Loucy (cell line): ENCODE data around the gene SP8.
A peak's percentile ranks its signal among the peaks of the same experiment; 100 is the strongest.

Experiments
- H2AFZ ChIP-seq: fragments of 200-600 bp; sonication (generic); 2 replicates; pipeline ENCODE4 v1.6.0; 2016; ENCODE audit warnings: antibody characterized with exemption, mild to moderate bottlenecking, low read length, moderate library complexity
- H3F3A ChIP-seq: fragments of 200-600 bp; 2 replicates; pipeline ENCODE4 v1.6.0; 2016; ENCODE audit warnings: antibody characterized with exemption, low read depth, mild to moderate bottlenecking
- H3K27me3 ChIP-seq: fragments of 200-600 bp; sonication (generic); 2 replicates; pipeline ENCODE4 v1.6.1; 2014; ENCODE audit warnings: low read length, mild to moderate bottlenecking; ENCODE audit not compliant: insufficient read depth, poor library complexity, severe bottlenecking
- H3K36me3 ChIP-seq: fragments of 200-600 bp; sonication (generic); 2 replicates; pipeline ENCODE4 v1.6.1; 2016; ENCODE audit warnings: low read length; ENCODE audit not compliant: insufficient read depth
- H3K4me1 ChIP-seq: fragments of 200-600 bp; sonication (generic); 2 replicates; pipeline ENCODE4 v1.5.1; 2014; ENCODE audit warnings: low read length, mild to moderate bottlenecking; ENCODE audit not compliant: insufficient read depth, poor library complexity, severe bottlenecking
- H3K4me2 ChIP-seq: fragments of 200-600 bp; sonication (generic); 2 replicates; pipeline ENCODE4 v1.6.0; 2014; ENCODE audit warnings: antibody characterized with exemption, low read length, low read depth, mild to moderate bottlenecking; ENCODE audit not compliant: poor library complexity, severe bottlenecking
- H3K4me3 ChIP-seq: fragments of 200-600 bp; sonication (generic); 2 replicates; pipeline ENCODE4 v1.5.1; 2014; ENCODE audit warnings: low read length, mild to moderate bottlenecking, mixed read lengths; ENCODE audit not compliant: poor library complexity, severe bottlenecking
- H3K79me2 ChIP-seq: fragments of 200-600 bp; sonication (generic); 2 replicates; pipeline ENCODE4 v1.6.1; 2014; ENCODE audit warnings: low read length; ENCODE audit not compliant: insufficient read depth
- H3K9ac ChIP-seq: fragments of 200-600 bp; sonication (generic); 2 replicates; pipeline ENCODE4 v1.6.0; 2014; ENCODE audit warnings: mild to moderate bottlenecking, low read depth, low read length, moderate library complexity; ENCODE audit not compliant: poor library complexity, severe bottlenecking
- H3K9me2 ChIP-seq: fragments of 200-600 bp; sonication (generic); replicated peaks from 2 replicates; pipeline ENCODE4 v1.6.1; 2016; ENCODE audit warnings: low read depth, low read length, mixed read lengths
- H3K9me3 ChIP-seq: fragments of 200-600 bp; sonication (generic); 2 replicates; pipeline ENCODE4 v1.6.1; 2014; ENCODE audit warnings: mild to moderate bottlenecking, antibody characterized with exemption, low read length, low read depth; ENCODE audit not compliant: insufficient read depth
- H4K20me1 ChIP-seq: fragments of 200-600 bp; sonication (generic); 2 replicates; pipeline ENCODE4 v1.6.0; 2014; ENCODE audit warnings: antibody characterized with exemption, low read length, mild to moderate bottlenecking; ENCODE audit not compliant: insufficient read depth, poor library complexity, severe bottlenecking
- CTCF ChIP-seq: fragments of 200-600 bp; sonication (generic); conservative IDR thresholded peaks from 2 replicates; pipeline ENCODE4 v1.5.1; 2014; ENCODE audit warnings: mild to moderate bottlenecking, antibody characterized with exemption, low read length
- EZH2phosphoT487 ChIP-seq: fragments of 200-600 bp; IDR thresholded peaks from 2 replicates; pipeline ENCODE4 v1.6.1; 2018; ENCODE audit warnings: antibody characterized with exemption, mild to moderate bottlenecking, moderate library complexity, borderline replicate concordance

Gene SP8

GRCh38 chr7:20799566-20800366 lies 13.1 kb upstream of the SP8 start:
- Histone ChIP-seq H4K20me1 (no peaks in the 10 kb centered on the region), H3K9me2 (no peaks in the 10 kb centered on the region), H2AFZ (peak overlapping the region; percentile 51; the same call in 1 of the 2 replicates), H3K9me3 (no peaks in the 10 kb centered on the region), H3F3A (peaks cover 7% of the 10 kb centered on the region; the same call in 1 of the 2 replicates), H3K79me2 (no peaks in the 10 kb centered on the region), H3K27me3 (no peaks in the 10 kb centered on the region), H3K4me2 (no peak overlapping the region), H3K36me3 (no peaks in the 10 kb centered on the region), H3K4me3 (no peak overlapping the region), H3K4me1 (peaks cover 12% of the 10 kb centered on the region), H3K9ac (no peak overlapping the region)
- TF ChIP-seq EZH2phosphoT487 (no peak), CTCF (no peak)

GRCh38 chr7:20798694-20799121 lies 12.0 kb upstream of the SP8 start:
- Histone ChIP-seq H4K20me1 (no peaks in the 10 kb centered on the region), H3K4me3 (peak overlapping the region; percentile 76), H3K27me3 (no peaks in the 10 kb centered on the region), H3F3A (peaks cover 7% of the 10 kb centered on the region; the same call in 1 of the 2 replicates), H2AFZ (peak overlapping the region; percentile 91; the same call in 1 of the 2 replicates), H3K36me3 (no peaks in the 10 kb centered on the region), H3K9me2 (no peaks in the 10 kb centered on the region), H3K4me1 (peaks cover 12% of the 10 kb centered on the region), H3K9me3 (no peaks in the 10 kb centered on the region), H3K4me2 (peak overlapping the region; percentile 44), H3K9ac (peak overlapping the region; percentile 76), H3K79me2 (no peaks in the 10 kb centered on the region)
- TF ChIP-seq EZH2phosphoT487 (no peak), CTCF (no peak)

- TF ChIP-seq CTCF (no peak), EZH2phosphoT487 (no peak)
- H3K4me3 ChIP-seq: peak overlapping the region; percentile 76
- H3F3A ChIP-seq: peaks cover 7% of the 10 kb centered on the region; the same call in 1 of the 2 replicates
- peak overlapping the region; percentile 44 for H3K4me2 ChIP-seq
- no peaks in the 10 kb centered on the region for H4K20me1 ChIP-seq
- H3K9ac ChIP-seq: peak overlapping the region; percentile 76
- no peaks in the 10 kb centered on the region for H3K79me2 ChIP-seq
- H3K4me1 ChIP-seq: peaks cover 12% of the 10 kb centered on the region
- H2AFZ ChIP-seq: peak overlapping the region; percentile 91
- no peaks in the 10 kb centered on the region for H3K9me2 ChIP-seq
- no peaks in the 10 kb centered on the region for H3K36me3 ChIP-seq
- H3K27me3 ChIP-seq: no peaks in the 10 kb centered on the region
- no peaks in the 10 kb centered on the region for H3K9me3 ChIP-seq
Measured at GRCh38 chr7:20798081-20798693, 11.5 kb upstream of the SP8 start.
